ENCODE measurements around the gene BTNL9. TPM values are rescaled to one million over a fixed set of nuclear protein-coding genes. Genes with fewer than 3 reads are reported as not detected.

The BTNL9 gene
- polyA plus RNA-seq, 1 of the 3 experiments (the other 2 are of a cell fraction) = not detected

DNA sequence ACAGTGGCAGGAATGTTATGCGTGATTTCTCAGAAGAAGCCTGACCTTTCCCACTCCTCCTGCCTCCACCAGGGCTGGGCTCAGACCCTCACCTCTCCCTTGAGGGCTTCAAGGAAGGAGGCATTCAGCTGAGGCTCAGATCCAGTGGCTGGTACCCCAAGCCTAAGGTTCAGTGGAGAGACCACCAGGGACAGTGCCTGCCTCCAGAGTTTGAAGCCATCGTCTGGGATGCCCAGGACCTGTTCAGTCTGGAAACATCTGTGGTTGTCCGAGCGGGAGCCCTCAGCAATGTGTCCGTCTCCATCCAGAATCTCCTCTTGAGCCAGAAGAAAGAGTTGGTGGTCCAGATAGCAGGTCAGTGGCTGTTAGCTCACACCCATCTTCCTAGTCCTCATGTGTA is 9.9 kb downstream of the BTNL9 start (continued):
- no peak for TF ChIP-seq GATA2 (CRISPR knock-in tag; IDR thresholded peaks at IDR 0.05)
- no peak for TF ChIP-seq POLR2AphosphoS5 (IDR thresholded peaks at IDR 0.05; ENCODE audit: low read depth, low read length)
- no peak for TF ChIP-seq MEF2A (IDR thresholded peaks at IDR 0.05; ENCODE audit: borderline replicate concordance, low read depth)
- no peak for TF ChIP-seq TEAD4 (IDR thresholded peaks at IDR 0.05; ENCODE audit: borderline replicate concordance, insufficient read depth)
- TF ChIP-seq NFIC (IDR thresholded peaks at IDR 0.05; ENCODE audit: borderline replicate concordance) = no peak
- TF ChIP-seq USF2 (IDR thresholded peaks at IDR 0.05; ENCODE audit: borderline replicate concordance, low read depth, low read length) = no peak

DNA sequence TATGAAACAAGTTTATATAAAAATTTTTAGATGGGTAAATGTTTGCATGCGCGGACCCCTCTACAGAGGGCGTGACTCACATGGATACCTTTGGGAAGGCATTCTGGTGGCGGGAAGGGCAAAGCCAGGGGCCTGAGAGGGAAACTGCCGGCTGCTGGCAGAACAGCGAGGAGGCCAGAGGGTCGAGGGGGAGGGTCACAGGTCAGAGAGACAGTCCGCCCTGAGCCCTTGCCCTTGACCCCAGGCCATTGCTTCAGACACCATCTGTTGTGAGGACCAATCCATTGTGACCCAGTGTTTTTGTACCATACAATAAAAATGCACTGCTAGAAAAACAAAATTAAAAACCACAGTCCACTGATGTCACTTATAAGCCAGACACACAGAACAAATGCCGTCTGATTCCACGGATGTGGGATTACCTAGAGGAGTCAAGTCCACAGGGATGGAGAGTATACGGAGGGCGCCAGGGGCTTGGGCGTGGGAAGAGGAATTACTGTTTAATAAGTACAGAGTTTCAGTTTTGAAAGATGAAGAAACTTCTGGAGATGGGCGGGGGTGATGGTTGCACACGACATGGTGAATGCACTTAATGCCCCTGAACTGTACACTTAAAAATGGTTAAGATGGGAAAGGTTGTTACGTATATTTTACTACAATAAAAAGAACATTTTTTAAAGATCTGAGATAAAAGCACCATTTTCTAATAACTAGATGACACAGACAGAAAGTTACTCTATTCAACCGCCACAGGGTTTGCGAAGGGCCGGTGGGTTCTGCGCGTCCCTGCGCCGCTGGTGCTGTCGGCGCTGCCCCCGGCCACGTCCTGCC is 12.0 kb downstream of the BTNL9 start:
- DNase-seq = no peak
- WGBS (ENCODE audit: low lambda C conversion rate) = 14% methylated on average over 26 of the region's 27 CpGs
- TF ChIP-seq, protein P1, sequence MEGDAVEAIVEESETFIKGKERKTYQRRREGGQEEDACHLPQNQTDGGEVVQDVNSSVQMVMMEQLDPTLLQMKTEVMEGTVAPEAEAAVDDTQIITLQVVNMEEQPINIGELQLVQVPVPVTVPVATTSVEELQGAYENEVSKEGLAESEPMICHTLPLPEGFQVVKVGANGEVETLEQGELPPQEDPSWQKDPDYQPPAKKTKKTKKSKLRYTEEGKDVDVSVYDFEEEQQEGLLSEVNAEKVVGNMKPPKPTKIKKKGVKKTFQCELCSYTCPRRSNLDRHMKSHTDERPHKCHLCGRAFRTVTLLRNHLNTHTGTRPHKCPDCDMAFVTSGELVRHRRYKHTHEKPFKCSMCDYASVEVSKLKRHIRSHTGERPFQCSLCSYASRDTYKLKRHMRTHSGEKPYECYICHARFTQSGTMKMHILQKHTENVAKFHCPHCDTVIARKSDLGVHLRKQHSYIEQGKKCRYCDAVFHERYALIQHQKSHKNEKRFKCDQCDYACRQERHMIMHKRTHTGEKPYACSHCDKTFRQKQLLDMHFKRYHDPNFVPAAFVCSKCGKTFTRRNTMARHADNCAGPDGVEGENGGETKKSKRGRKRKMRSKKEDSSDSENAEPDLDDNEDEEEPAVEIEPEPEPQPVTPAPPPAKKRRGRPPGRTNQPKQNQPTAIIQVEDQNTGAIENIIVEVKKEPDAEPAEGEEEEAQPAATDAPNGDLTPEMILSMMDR (IDR thresholded peaks at IDR 0.05) = no peak
- 0 out of 2 replicates have a peak, but pooled peaks have one; percentile 50 for TF ChIP-seq EZH2phosphoT487 (IDR thresholded peaks at IDR 0.05; ENCODE audit: borderline replicate concordance, low read depth)

GRCh38 chr5:181052672-181053487 is 12.8 kb downstream of the BTNL9 start:
- ChIA-PET POLR2A (no interaction called here), CTCF (no interaction called here)
- Histone ChIP-seq H3K79me2 (ENCODE audit: insufficient read depth) (no peaks in the 10 kb centered on the region), H3K27ac (ENCODE audit: low read depth in 2 of 2, low read length in 1 of 2) (no peak overlapping the region), H3K9me3 (no peaks in the 10 kb centered on the region), H3F3A (replicated peaks; ENCODE audit: insufficient read depth) (no peaks in the 10 kb centered on the region), H3K36me3 (replicated peaks in 1 of 2; ENCODE audit: control insufficient read depth in 1 of 2, insufficient read depth in 2 of 2, low read length in 1 of 2) (no peaks in the 10 kb centered on the region), H2AFZ (ENCODE audit: low read depth) (no peak overlapping the region), H3K4me1 (ENCODE audit: control insufficient read depth in 1 of 2, insufficient read depth in 2 of 2, low read depth in 1 of 2, low read length in 1 of 2) (peaks cover 0 to 4% of the 10 kb centered on the region in 2 experiments; a peak in 1 of 4 replicates), H3K4me3 (ENCODE audit: low read depth in 2 of 2, low read length in 1 of 2) (peak overlapping the region; percentile 16 to 31; a peak in 3 of 4 replicates), H3K9me2 (no peaks in the 10 kb centered on the region), H3K27me3 (ENCODE audit: insufficient read depth) (peaks cover 86% of the 10 kb centered on the region), H3K9ac (no peak overlapping the region), H4K20me1 (ENCODE audit: insufficient read depth) (no peaks in the 10 kb centered on the region), H3K4me2 (peak overlapping the region; percentile 71)
- DNase-seq = peak; percentile 67
- 0% methylated on average over 19 of the region's 120 CpGs for WGBS (ENCODE audit: low lambda C conversion rate)
- TF ChIP-seq FOXJ3 (CRISPR knock-in tag; IDR thresholded peaks at IDR 0.05) (no peak), GATA2 (CRISPR knock-in tag; IDR thresholded peaks at IDR 0.05) (no peak), MXI1 (IDR thresholded peaks at IDR 0.05; ENCODE audit: low read depth, low read length) (no peak), NRF1 (IDR thresholded peaks at IDR 0.05; ENCODE audit: low read depth, low read length) (no peak), RXRA (IDR thresholded peaks at IDR 0.05; ENCODE audit: borderline replicate concordance, low read depth) (no peak), MEF2A (IDR thresholded peaks at IDR 0.05; ENCODE audit: borderline replicate concordance, low read depth) (no peak), TCF12 (IDR thresholded peaks at IDR 0.05) (no peak), MAX (IDR thresholded peaks at IDR 0.05; ENCODE audit: low read depth) (no peak), RAD21 (IDR thresholded peaks at IDR 0.05; ENCODE audit: low read length) (no peak)
- TF ChIP-seq, protein P2, sequence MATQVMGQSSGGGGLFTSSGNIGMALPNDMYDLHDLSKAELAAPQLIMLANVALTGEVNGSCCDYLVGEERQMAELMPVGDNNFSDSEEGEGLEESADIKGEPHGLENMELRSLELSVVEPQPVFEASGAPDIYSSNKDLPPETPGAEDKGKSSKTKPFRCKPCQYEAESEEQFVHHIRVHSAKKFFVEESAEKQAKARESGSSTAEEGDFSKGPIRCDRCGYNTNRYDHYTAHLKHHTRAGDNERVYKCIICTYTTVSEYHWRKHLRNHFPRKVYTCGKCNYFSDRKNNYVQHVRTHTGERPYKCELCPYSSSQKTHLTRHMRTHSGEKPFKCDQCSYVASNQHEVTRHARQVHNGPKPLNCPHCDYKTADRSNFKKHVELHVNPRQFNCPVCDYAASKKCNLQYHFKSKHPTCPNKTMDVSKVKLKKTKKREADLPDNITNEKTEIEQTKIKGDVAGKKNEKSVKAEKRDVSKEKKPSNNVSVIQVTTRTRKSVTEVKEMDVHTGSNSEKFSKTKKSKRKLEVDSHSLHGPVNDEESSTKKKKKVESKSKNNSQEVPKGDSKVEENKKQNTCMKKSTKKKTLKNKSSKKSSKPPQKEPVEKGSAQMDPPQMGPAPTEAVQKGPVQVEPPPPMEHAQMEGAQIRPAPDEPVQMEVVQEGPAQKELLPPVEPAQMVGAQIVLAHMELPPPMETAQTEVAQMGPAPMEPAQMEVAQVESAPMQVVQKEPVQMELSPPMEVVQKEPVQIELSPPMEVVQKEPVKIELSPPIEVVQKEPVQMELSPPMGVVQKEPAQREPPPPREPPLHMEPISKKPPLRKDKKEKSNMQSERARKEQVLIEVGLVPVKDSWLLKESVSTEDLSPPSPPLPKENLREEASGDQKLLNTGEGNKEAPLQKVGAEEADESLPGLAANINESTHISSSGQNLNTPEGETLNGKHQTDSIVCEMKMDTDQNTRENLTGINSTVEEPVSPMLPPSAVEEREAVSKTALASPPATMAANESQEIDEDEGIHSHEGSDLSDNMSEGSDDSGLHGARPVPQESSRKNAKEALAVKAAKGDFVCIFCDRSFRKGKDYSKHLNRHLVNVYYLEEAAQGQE (IDR thresholded peaks at IDR 0.05; ENCODE audit: low read depth, low read length) = no peak

More for the DNA sequence above, 12.0 kb downstream of the BTNL9 start:
- ChIA-PET CTCF (no interaction called here), POLR2A (no interaction called here)
- Histone ChIP-seq H3K9me2 (no peaks in the 10 kb centered on the region), H3F3A (replicated peaks; ENCODE audit: insufficient read depth) (no peaks in the 10 kb centered on the region), H3K27me3 (ENCODE audit: insufficient read depth) (peaks cover 82% of the 10 kb centered on the region), H3K36me3 (replicated peaks in 1 of 2; ENCODE audit: control insufficient read depth in 1 of 2, insufficient read depth in 2 of 2, low read length in 1 of 2) (no peaks in the 10 kb centered on the region), H3K27ac (ENCODE audit: low read depth in 2 of 2, low read length in 1 of 2) (no peak overlapping the region), H2AFZ (ENCODE audit: low read depth) (no peak overlapping the region), H4K20me1 (ENCODE audit: insufficient read depth) (no peaks in the 10 kb centered on the region), H3K79me2 (ENCODE audit: insufficient read depth) (no peaks in the 10 kb centered on the region), H3K9me3 (no peaks in the 10 kb centered on the region), H3K4me2 (peak overlapping the region; percentile 64), H3K4me1 (ENCODE audit: control insufficient read depth in 1 of 2, insufficient read depth in 2 of 2, low read depth in 1 of 2, low read length in 1 of 2) (peaks cover 0 to 4% of the 10 kb centered on the region in 2 experiments; a peak in 1 of 4 replicates), H3K9ac (no peak overlapping the region), H3K4me3 (ENCODE audit: low read depth in 2 of 2, low read length in 1 of 2) (no peak overlapping the region)

All from SK-N-SH (cell line).